Measurements from ENCODE around the gene CELF3. TPM values are rescaled to one million over a fixed set of nuclear protein-coding genes. Genes with fewer than 3 reads are reported as not detected.

CELF3 gene
- total RNA-seq, 1 experiment from 2014 or later = not detected

- no TSS peak for BruUV-seq (replicated peaks)
- H3K27me3 Mint-ChIP-seq (ENCODE audit: insufficient read depth, unreplicated experiment) = peaks cover 67% of the 10 kb centered on the region
- H3K9me3 Mint-ChIP-seq (ENCODE audit: unreplicated experiment) = no peaks in the 10 kb centered on the region
- no peak overlapping the region for H3K4me3 Mint-ChIP-seq (ENCODE audit: unreplicated experiment)
- DNase-seq (ENCODE audit: unreplicated experiment) = no peak
- no peak overlapping the region for H3K27ac Mint-ChIP-seq (ENCODE audit: low read depth, unreplicated experiment)
- intact Hi-C loops (cut with micrococcal nuclease) = no loop called here
- ChIA-PET CTCF (interaction anchor here (0.5 to 1.6 kb wide), 8 partner anchors 16 to 335 kb away, joined by 3 to 7 read pairs (median 4); no protein-coding TSS in a partner anchor), POLR2A (interaction anchor here (1.3 kb wide), 1 partner anchor 319 kb away, joined by 3 read pairs; the partner anchor contains the start of gene PSMB4)
- peaks cover 21% of the 10 kb centered on the region for H3K4me1 Mint-ChIP-seq (ENCODE audit: insufficient read depth, unreplicated experiment)
- TF ChIP-seq, protein P1, sequence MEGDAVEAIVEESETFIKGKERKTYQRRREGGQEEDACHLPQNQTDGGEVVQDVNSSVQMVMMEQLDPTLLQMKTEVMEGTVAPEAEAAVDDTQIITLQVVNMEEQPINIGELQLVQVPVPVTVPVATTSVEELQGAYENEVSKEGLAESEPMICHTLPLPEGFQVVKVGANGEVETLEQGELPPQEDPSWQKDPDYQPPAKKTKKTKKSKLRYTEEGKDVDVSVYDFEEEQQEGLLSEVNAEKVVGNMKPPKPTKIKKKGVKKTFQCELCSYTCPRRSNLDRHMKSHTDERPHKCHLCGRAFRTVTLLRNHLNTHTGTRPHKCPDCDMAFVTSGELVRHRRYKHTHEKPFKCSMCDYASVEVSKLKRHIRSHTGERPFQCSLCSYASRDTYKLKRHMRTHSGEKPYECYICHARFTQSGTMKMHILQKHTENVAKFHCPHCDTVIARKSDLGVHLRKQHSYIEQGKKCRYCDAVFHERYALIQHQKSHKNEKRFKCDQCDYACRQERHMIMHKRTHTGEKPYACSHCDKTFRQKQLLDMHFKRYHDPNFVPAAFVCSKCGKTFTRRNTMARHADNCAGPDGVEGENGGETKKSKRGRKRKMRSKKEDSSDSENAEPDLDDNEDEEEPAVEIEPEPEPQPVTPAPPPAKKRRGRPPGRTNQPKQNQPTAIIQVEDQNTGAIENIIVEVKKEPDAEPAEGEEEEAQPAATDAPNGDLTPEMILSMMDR (IDR thresholded peaks at IDR 0.05; ENCODE audit: unreplicated experiment) = no peak
- no peaks in the 10 kb centered on the region for H3K36me3 Mint-ChIP-seq (ENCODE audit: insufficient read depth, unreplicated experiment)
Observed at GRCh38 chr1:151718011-151718431, 1.4 kb upstream of the CELF3 start.

GRCh38 chr1:151716405-151716762 is 219 bp downstream of the CELF3 start:
- Mint-ChIP-seq H3K9me3 (ENCODE audit: unreplicated experiment) (no peaks in the 10 kb centered on the region), H3K4me3 (ENCODE audit: unreplicated experiment) (no peak overlapping the region), H3K36me3 (ENCODE audit: insufficient read depth, unreplicated experiment) (no peaks in the 10 kb centered on the region), H3K27me3 (ENCODE audit: insufficient read depth, unreplicated experiment) (peaks cover 67% of the 10 kb centered on the region), H3K27ac (ENCODE audit: low read depth, unreplicated experiment) (no peak overlapping the region), H3K4me1 (ENCODE audit: insufficient read depth, unreplicated experiment) (peaks cover 21% of the 10 kb centered on the region)
- intact Hi-C loops (cut with micrococcal nuclease) = no loop called here
- TF ChIP-seq, protein P1 (IDR thresholded peaks at IDR 0.05; ENCODE audit: unreplicated experiment) = no peak
- no peak for DNase-seq (ENCODE audit: unreplicated experiment)
- ChIA-PET POLR2A (interaction anchor here (0.7 kb wide), 1 partner anchor 41 kb away, joined by 3 read pairs; no protein-coding TSS in a partner anchor), CTCF (interaction anchor here (0.7 to 2.9 kb wide), 5 partner anchors 17 to 395 kb away, joined by 3 to 16 read pairs (median 5); no protein-coding TSS in a partner anchor)
- no TSS peak for BruUV-seq (replicated peaks)

- Mint-ChIP-seq H3K4me3 (ENCODE audit: unreplicated experiment) (no peak overlapping the region), H3K27me3 (ENCODE audit: insufficient read depth, unreplicated experiment) (peaks cover 63% of the 10 kb centered on the region), H3K27ac (ENCODE audit: low read depth, unreplicated experiment) (no peak overlapping the region), H3K9me3 (ENCODE audit: unreplicated experiment) (no peaks in the 10 kb centered on the region), H3K4me1 (ENCODE audit: insufficient read depth, unreplicated experiment) (peaks cover 21% of the 10 kb centered on the region), H3K36me3 (ENCODE audit: insufficient read depth, unreplicated experiment) (no peaks in the 10 kb centered on the region)
- no TSS peak for BruUV-seq (replicated peaks)
- peak; percentile 35 for DNase-seq (ENCODE audit: unreplicated experiment)
- TF ChIP-seq, protein P1 (IDR thresholded peaks at IDR 0.05; ENCODE audit: unreplicated experiment) = no peak
- POLR2A ChIA-PET = interaction anchor here (1.0 to 1.6 kb wide), 2 partner anchors 35 to 119 kb away, joined by 4 to 5 read pairs; no protein-coding TSS in a partner anchor
- CTCF ChIA-PET = interaction anchor here (0.7 to 2.9 kb wide), 4 partner anchors 18 to 395 kb away, joined by 3 to 16 read pairs (median 4); no protein-coding TSS in a partner anchor
- intact Hi-C loops (cut with micrococcal nuclease) = no loop called here
Observed at GRCh38 chr1:151715726-151716404, 738 bp downstream of the CELF3 start.

DNA sequence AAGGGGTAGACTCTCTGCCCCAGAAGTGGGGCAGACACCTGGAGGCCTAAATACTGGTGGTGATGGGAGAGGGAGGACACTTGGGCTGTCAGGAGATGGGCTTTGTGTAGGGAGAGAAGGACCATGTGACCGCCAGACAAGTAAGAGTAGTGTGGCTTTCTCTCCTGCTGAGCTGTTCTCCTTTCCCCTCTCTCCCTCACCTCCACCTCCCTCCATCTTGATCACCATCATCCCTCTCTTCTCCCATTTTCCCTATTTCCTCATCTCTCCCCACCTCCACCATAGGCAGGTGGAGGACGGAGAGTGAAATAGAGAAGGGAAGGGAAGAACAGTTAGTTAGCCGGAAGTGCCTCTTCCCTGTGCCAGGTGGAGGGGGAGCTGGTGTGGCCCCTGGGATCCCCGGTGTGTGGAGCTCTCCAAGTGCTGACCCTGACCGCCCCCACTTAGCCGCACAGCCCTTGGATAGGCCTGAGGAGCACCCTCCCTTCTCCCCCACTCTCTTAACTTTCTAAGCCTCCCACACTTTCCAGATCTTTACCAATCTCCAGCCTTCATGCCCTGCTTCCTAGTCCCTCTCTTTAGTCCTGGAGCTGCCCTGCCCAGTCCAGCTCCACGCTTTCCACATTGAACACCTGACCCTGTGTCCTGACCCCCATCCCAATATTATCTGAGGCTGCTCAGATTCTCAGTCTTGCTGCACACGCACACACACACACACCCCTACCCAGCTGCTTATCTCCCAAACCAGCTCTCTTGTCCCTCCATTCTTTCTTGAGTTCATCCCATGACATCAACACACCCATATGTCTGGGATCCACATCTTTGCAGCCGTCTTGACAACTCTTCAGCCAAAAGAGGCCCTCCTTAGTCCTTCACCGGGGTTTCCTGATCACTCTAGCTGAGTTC is 1.5 kb downstream of the CELF3 start:
- no peak for DNase-seq (ENCODE audit: unreplicated experiment)
- POLR2A ChIA-PET = interaction anchor here (0.9 to 1.6 kb wide), 3 partner anchors 34 to 118 kb away, joined by 3 to 5 read pairs (median 4); no protein-coding TSS in a partner anchor
- H3K27ac Mint-ChIP-seq (ENCODE audit: low read depth, unreplicated experiment) = no peak overlapping the region
- intact Hi-C loops (cut with micrococcal nuclease) = no loop called here
- H3K9me3 Mint-ChIP-seq (ENCODE audit: unreplicated experiment) = no peaks in the 10 kb centered on the region
- CTCF ChIA-PET = interaction anchor here (0.6 to 2.9 kb wide), 8 partner anchors 19 to 180 kb away, joined by 3 to 16 read pairs (median 3); no protein-coding TSS in a partner anchor
- H3K36me3 Mint-ChIP-seq (ENCODE audit: insufficient read depth, unreplicated experiment) = no peaks in the 10 kb centered on the region
- TF ChIP-seq, protein P1 (IDR thresholded peaks at IDR 0.05; ENCODE audit: unreplicated experiment) = no peak
- no peak overlapping the region for H3K4me3 Mint-ChIP-seq (ENCODE audit: unreplicated experiment)
- peaks cover 21% of the 10 kb centered on the region for H3K4me1 Mint-ChIP-seq (ENCODE audit: insufficient read depth, unreplicated experiment)
- BruUV-seq (replicated peaks) = no TSS peak
- peaks cover 55% of the 10 kb centered on the region for H3K27me3 Mint-ChIP-seq (ENCODE audit: insufficient read depth, unreplicated experiment)
